ENCODE results near the gene PLIN1. TPM values are rescaled to one million over a fixed set of nuclear protein-coding genes. Genes with fewer than 3 reads are reported as not detected.
A peak's percentile ranks its signal among the peaks of the same experiment; 100 is the strongest.

PLIN1 gene
- total and polyA plus RNA-seq, 2 donors = 0.05 to 1.0 TPM

- no peaks in the 10 kb centered on the region for H3K36me3 ChIP-seq (ENCODE audit: control insufficient read depth in 2 of 2, insufficient read depth in 2 of 2, low read length in 1 of 2)
- H3K4me3 ChIP-seq (ENCODE audit: low read length in 2 of 2) = no peak overlapping the region
- H3K9me3 ChIP-seq (ENCODE audit: control insufficient read depth in 2 of 2, insufficient read depth in 1 of 2, low read length in 1 of 2) = no peaks in the 10 kb centered on the region
- H3K4me1 ChIP-seq (ENCODE audit: control insufficient read depth in 2 of 2, insufficient read depth in 2 of 2, low read length in 2 of 2) = no peaks in the 10 kb centered on the region
- WGBS = 76% methylated on average over 6 of the region's 6 CpGs
- no peaks in the 10 kb centered on the region for H3K27me3 ChIP-seq (ENCODE audit: control insufficient read depth in 2 of 2, insufficient read depth in 1 of 2, low read length in 1 of 2)
- no peak overlapping the region for H3K27ac ChIP-seq (ENCODE audit: low read depth in 1 of 2, low read length in 1 of 2)
- no peak for DNase-seq (ENCODE audit: low read depth in 6 of 9, low spot score in 9 of 9)
Observed at GRCh38 chr15:89675606-89676005, 3.6 kb downstream of the PLIN1 start.

DNA sequence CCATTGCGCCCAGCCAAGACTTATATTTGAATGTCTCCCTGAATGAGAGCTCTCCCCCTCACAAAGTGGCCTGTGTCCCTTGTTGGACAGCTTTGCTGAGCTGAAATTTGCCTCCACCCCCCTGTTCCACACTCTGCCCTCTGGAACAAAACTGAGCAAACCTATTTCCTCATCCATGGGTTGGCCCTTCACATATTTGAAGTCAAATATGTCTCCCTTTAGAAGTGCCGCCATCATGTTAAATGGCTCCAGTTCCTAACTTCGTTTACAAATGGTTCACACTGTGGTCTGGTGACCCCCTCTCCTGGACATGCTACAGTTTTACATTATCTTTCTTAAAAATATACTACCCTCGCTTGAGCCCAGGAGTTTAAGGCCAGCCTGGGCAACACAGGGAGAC is 4.6 kb downstream of the PLIN1 start:
- H3K27me3 ChIP-seq (ENCODE audit: control insufficient read depth in 2 of 2, insufficient read depth in 1 of 2, low read length in 1 of 2) = no peaks in the 10 kb centered on the region
- no peaks in the 10 kb centered on the region for H3K4me1 ChIP-seq (ENCODE audit: control insufficient read depth in 2 of 2, insufficient read depth in 2 of 2, low read length in 2 of 2)
- H3K9me3 ChIP-seq (ENCODE audit: control insufficient read depth in 2 of 2, insufficient read depth in 1 of 2, low read length in 1 of 2) = no peaks in the 10 kb centered on the region
- H3K4me3 ChIP-seq (ENCODE audit: low read length in 2 of 2) = no peak overlapping the region
- no peak overlapping the region for H3K27ac ChIP-seq (ENCODE audit: low read depth in 1 of 2, low read length in 1 of 2)
- no peak for DNase-seq (ENCODE audit: low read depth in 6 of 9, low spot score in 9 of 9)
- no peaks in the 10 kb centered on the region for H3K36me3 ChIP-seq (ENCODE audit: control insufficient read depth in 2 of 2, insufficient read depth in 2 of 2, low read length in 1 of 2)
- 89% methylated on average over 4 of the region's 4 CpGs for WGBS

DNA sequence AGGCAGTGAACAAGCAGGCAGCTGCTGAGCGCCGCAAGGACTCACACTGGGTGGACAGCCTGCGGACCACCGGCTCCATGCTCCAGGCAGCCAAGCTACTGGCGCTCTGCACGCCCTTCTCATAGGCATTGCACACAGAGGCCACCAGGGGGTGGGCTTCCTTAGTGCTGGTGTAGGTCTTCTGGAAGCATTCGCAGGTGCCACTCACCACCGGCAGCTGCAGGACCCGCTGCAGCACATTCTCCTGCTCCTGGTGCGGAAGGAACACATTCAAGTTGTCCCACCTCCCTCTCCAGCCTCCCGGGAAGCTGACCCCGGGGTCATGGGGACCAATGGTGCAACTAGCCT is 6.0 kb downstream of the PLIN1 start:
- no peaks in the 10 kb centered on the region for H3K9me3 ChIP-seq (ENCODE audit: control insufficient read depth in 2 of 2, insufficient read depth in 1 of 2, low read length in 1 of 2)
- H3K4me1 ChIP-seq (ENCODE audit: control insufficient read depth in 2 of 2, insufficient read depth in 2 of 2, low read length in 2 of 2) = no peaks in the 10 kb centered on the region
- 78% methylated on average over 12 of the region's 12 CpGs for WGBS
- DNase-seq (ENCODE audit: low read depth in 6 of 9, low spot score in 9 of 9) = peak in 3 of 9 donors; percentile 18 to 33 (median 21)
- no peak overlapping the region for H3K27ac ChIP-seq (ENCODE audit: low read depth in 1 of 2, low read length in 1 of 2)
- H3K27me3 ChIP-seq (ENCODE audit: control insufficient read depth in 2 of 2, insufficient read depth in 1 of 2, low read length in 1 of 2) = peaks cover 0 to 2% of the 10 kb centered on the region in 2 donors
- no peak overlapping the region for H3K4me3 ChIP-seq (ENCODE audit: low read length in 2 of 2)
- no peaks in the 10 kb centered on the region for H3K36me3 ChIP-seq (ENCODE audit: control insufficient read depth in 2 of 2, insufficient read depth in 2 of 2, low read length in 1 of 2)

GRCh38 chr15:89672221-89673164 is 6.7 kb downstream of the PLIN1 start:
- no peak for DNase-seq (ENCODE audit: low read depth in 6 of 9, low spot score in 9 of 9)
- no peak overlapping the region for H3K27ac ChIP-seq (ENCODE audit: low read depth in 1 of 2, low read length in 1 of 2)
- peaks cover 0 to 6% of the 10 kb centered on the region in 2 donors for H3K27me3 ChIP-seq (ENCODE audit: control insufficient read depth in 2 of 2, insufficient read depth in 1 of 2, low read length in 1 of 2)
- no peaks in the 10 kb centered on the region for H3K36me3 ChIP-seq (ENCODE audit: control insufficient read depth in 2 of 2, insufficient read depth in 2 of 2, low read length in 1 of 2)
- no peaks in the 10 kb centered on the region for H3K9me3 ChIP-seq (ENCODE audit: control insufficient read depth in 2 of 2, insufficient read depth in 1 of 2, low read length in 1 of 2)
- WGBS = 97% methylated on average over 12 of the region's 12 CpGs
- no peaks in the 10 kb centered on the region for H3K4me1 ChIP-seq (ENCODE audit: control insufficient read depth in 2 of 2, insufficient read depth in 2 of 2, low read length in 2 of 2)
- no peak overlapping the region for H3K4me3 ChIP-seq (ENCODE audit: low read length in 2 of 2)

GRCh38 chr15:89671687-89672086 is 7.5 kb downstream of the PLIN1 start:
- WGBS = 63% methylated on average over 4 of the region's 4 CpGs
- DNase-seq (ENCODE audit: low read depth in 6 of 9, low spot score in 9 of 9) = no peak
- H3K27me3 ChIP-seq (ENCODE audit: control insufficient read depth in 2 of 2, insufficient read depth in 1 of 2, low read length in 1 of 2) = peaks cover 0 to 14% of the 10 kb centered on the region in 2 donors
- H3K27ac ChIP-seq (ENCODE audit: low read depth in 1 of 2, low read length in 1 of 2) = no peak overlapping the region
- H3K9me3 ChIP-seq (ENCODE audit: control insufficient read depth in 2 of 2, insufficient read depth in 1 of 2, low read length in 1 of 2) = no peaks in the 10 kb centered on the region
- H3K4me3 ChIP-seq (ENCODE audit: low read length in 2 of 2) = no peak overlapping the region
- H3K4me1 ChIP-seq (ENCODE audit: control insufficient read depth in 2 of 2, insufficient read depth in 2 of 2, low read length in 2 of 2) = no peaks in the 10 kb centered on the region
- H3K36me3 ChIP-seq (ENCODE audit: control insufficient read depth in 2 of 2, insufficient read depth in 2 of 2, low read length in 1 of 2) = no peaks in the 10 kb centered on the region

- Histone ChIP-seq H3K27ac (ENCODE audit: low read depth in 1 of 2, low read length in 1 of 2) (no peak overlapping the region), H3K4me3 (ENCODE audit: low read length in 2 of 2) (no peak overlapping the region), H3K4me1 (ENCODE audit: control insufficient read depth in 2 of 2, insufficient read depth in 2 of 2, low read length in 2 of 2) (peaks cover 0 to under 1% of the 10 kb centered on the region in 2 donors), H3K27me3 (ENCODE audit: control insufficient read depth in 2 of 2, insufficient read depth in 1 of 2, low read length in 1 of 2) (peaks cover 6 to 20% of the 10 kb centered on the region in 2 donors), H3K9me3 (ENCODE audit: control insufficient read depth in 2 of 2, insufficient read depth in 1 of 2, low read length in 1 of 2) (no peaks in the 10 kb centered on the region), H3K36me3 (ENCODE audit: control insufficient read depth in 2 of 2, insufficient read depth in 2 of 2, low read length in 1 of 2) (no peaks in the 10 kb centered on the region)
- 95% methylated on average over 12 of the region's 12 CpGs for WGBS
- no peak for DNase-seq (ENCODE audit: low read depth in 6 of 9, low spot score in 9 of 9)
Observed at GRCh38 chr15:89670971-89671560, 8.1 kb downstream of the PLIN1 start.

GRCh38 chr15:89669941-89670340 is 9.2 kb downstream of the PLIN1 start:
- H3K36me3 ChIP-seq (ENCODE audit: control insufficient read depth in 2 of 2, insufficient read depth in 2 of 2, low read length in 1 of 2) = no peaks in the 10 kb centered on the region
- no peak overlapping the region for H3K4me3 ChIP-seq (ENCODE audit: low read length in 2 of 2)
- H3K9me3 ChIP-seq (ENCODE audit: control insufficient read depth in 2 of 2, insufficient read depth in 1 of 2, low read length in 1 of 2) = no peaks in the 10 kb centered on the region
- H3K27me3 ChIP-seq (ENCODE audit: control insufficient read depth in 2 of 2, insufficient read depth in 1 of 2, low read length in 1 of 2) = peaks cover 17 to 30% of the 10 kb centered on the region in 2 donors
- no peak for DNase-seq (ENCODE audit: low read depth in 6 of 9, low spot score in 9 of 9)
- H3K4me1 ChIP-seq (ENCODE audit: control insufficient read depth in 2 of 2, insufficient read depth in 2 of 2, low read length in 2 of 2) = peaks cover 0 to 4% of the 10 kb centered on the region in 2 donors
- H3K27ac ChIP-seq (ENCODE audit: low read depth in 1 of 2, low read length in 1 of 2) = no peak overlapping the region
- WGBS = 98% methylated on average over 15 of the region's 15 CpGs

DNA sequence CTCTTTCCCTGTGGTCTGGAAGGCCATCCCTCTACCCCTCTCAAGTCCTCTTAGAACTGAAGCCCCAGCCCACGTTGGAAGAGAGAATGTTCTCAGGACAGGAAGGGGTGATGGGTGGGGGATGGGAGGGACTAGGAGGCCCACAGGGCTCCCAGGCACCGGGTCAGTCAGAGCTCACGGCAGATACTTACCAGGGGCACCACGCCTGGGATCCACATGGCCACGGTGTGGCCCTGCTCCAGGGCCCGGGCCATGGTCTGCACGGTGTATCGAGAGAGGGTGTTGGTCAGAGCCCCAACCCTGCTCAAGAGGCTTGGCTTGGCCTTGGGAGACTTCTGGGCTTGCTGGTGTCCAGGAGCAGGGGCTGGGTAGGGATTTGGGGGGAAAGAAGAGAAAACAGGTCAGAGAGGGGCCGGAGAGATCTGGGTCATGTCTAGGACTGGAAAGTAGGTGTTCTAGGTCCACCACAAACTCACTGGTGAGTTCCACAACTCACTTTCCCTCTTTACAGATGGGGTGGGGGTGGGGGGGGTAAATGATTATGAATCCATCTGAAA is 9.8 kb downstream of the PLIN1 start:
- Histone ChIP-seq H3K36me3 (ENCODE audit: control insufficient read depth in 2 of 2, insufficient read depth in 2 of 2, low read length in 1 of 2) (no peaks in the 10 kb centered on the region), H3K9me3 (ENCODE audit: control insufficient read depth in 2 of 2, insufficient read depth in 1 of 2, low read length in 1 of 2) (no peaks in the 10 kb centered on the region), H3K27ac (ENCODE audit: low read depth in 1 of 2, low read length in 1 of 2) (no peak overlapping the region), H3K4me3 (ENCODE audit: low read length in 2 of 2) (no peak overlapping the region), H3K4me1 (ENCODE audit: control insufficient read depth in 2 of 2, insufficient read depth in 2 of 2, low read length in 2 of 2) (peaks cover 0 to 4% of the 10 kb centered on the region in 2 donors), H3K27me3 (ENCODE audit: control insufficient read depth in 2 of 2, insufficient read depth in 1 of 2, low read length in 1 of 2) (peaks cover 22 to 36% of the 10 kb centered on the region in 2 donors)
- no peak for DNase-seq (ENCODE audit: low read depth in 6 of 9, low spot score in 9 of 9)
- WGBS = 83% methylated on average over 9 of the region's 9 CpGs

- Histone ChIP-seq H3K4me1 (ENCODE audit: control insufficient read depth in 2 of 2, insufficient read depth in 2 of 2, low read length in 2 of 2) (peaks cover 0 to 4% of the 10 kb centered on the region in 2 donors), H3K27ac (ENCODE audit: low read depth in 1 of 2, low read length in 1 of 2) (no peak overlapping the region), H3K36me3 (ENCODE audit: control insufficient read depth in 2 of 2, insufficient read depth in 2 of 2, low read length in 1 of 2) (no peaks in the 10 kb centered on the region), H3K27me3 (ENCODE audit: control insufficient read depth in 2 of 2, insufficient read depth in 1 of 2, low read length in 1 of 2) (peaks cover 23 to 39% of the 10 kb centered on the region in 2 donors), H3K9me3 (ENCODE audit: control insufficient read depth in 2 of 2, insufficient read depth in 1 of 2, low read length in 1 of 2) (no peaks in the 10 kb centered on the region), H3K4me3 (ENCODE audit: low read length in 2 of 2) (no peak overlapping the region)
- WGBS = 98% methylated on average over 3 of the region's 3 CpGs
- DNase-seq (ENCODE audit: low read depth in 6 of 9, low spot score in 9 of 9) = no peak
Observed at GRCh38 chr15:89668171-89668570, 11.0 kb downstream of the PLIN1 start.
